ENCODE measurements around the gene CYB561D2. TPM values are rescaled to one million over a fixed set of nuclear protein-coding genes. Genes with fewer than 3 reads are reported as not detected.

The CYB561D2 gene
- total RNA-seq, 4 donors from 2014 or later, result 13.3 to 19.9 (median 17.8) TPM

- no peak overlapping the region for H3K27ac ChIP-seq
- intact Hi-C loops (cut with DNase I; ENCODE audit: low total_unique reads) (no loop called here), in situ Hi-C loops (cut with MboI; ENCODE audit: low sequenced_read_pairs in 4 of 4) (no loop called here)
- DNase-seq, result no peak
- peaks cover 8% of the 10 kb centered on the region in 2 donors for H3K4me1 ChIP-seq
- no peaks in the 10 kb centered on the region for H3K36me3 ChIP-seq
- no peak for ATAC-seq
- H3K4me3 ChIP-seq, result no peak overlapping the region
- H3K9me3 ChIP-seq, result no peaks in the 10 kb centered on the region
- no peaks in the 10 kb centered on the region for H3K27me3 ChIP-seq
- TF ChIP-seq CTCF (IDR thresholded peaks at IDR 0.05 in 4 of 5, conservative IDR thresholded peaks at IDR 0.05 in 1 of 5) (no peak), POLR2A (IDR thresholded peaks at IDR 0.05) (no peak)
Observed at GRCh38 chr3:50396502-50396901, 45.8 kb downstream of the CYB561D2 start.

- intact Hi-C loops (cut with DNase I; ENCODE audit: low total_unique reads), result no loop called here
- no peaks in the 10 kb centered on the region for H3K9me3 ChIP-seq
- in situ Hi-C loops (cut with MboI; ENCODE audit: low sequenced_read_pairs in 4 of 4), result no loop called here
- no peak overlapping the region for H3K27ac ChIP-seq
- no peak for TF ChIP-seq CTCF (IDR thresholded peaks at IDR 0.05 in 4 of 5, conservative IDR thresholded peaks at IDR 0.05 in 1 of 5)
- no peak for TF ChIP-seq POLR2A (IDR thresholded peaks at IDR 0.05)
- no peaks in the 10 kb centered on the region for H3K27me3 ChIP-seq
- DNase-seq (no peak), ATAC-seq (no peak)
- no peaks in the 10 kb centered on the region for H3K4me1 ChIP-seq
- H3K4me3 ChIP-seq, result no peak overlapping the region
- no peaks in the 10 kb centered on the region for H3K36me3 ChIP-seq
Observed at GRCh38 chr3:50401978-50402595, 51.4 kb downstream of the CYB561D2 start.

Other genes starting within 250 kb of the CYB561D2 start
- 10 to 100 TPM in 1 of 4 donors, 1 to 10 TPM in 3; 5.2 to 40.1 (median 7.5) TPM for gene SEMA3F, start 195.5 kb upstream of the CYB561D2 start, total RNA-seq
- not detected for gene GNAT1, start 159.3 kb upstream of the CYB561D2 start, total RNA-seq
- 1 to 10 TPM; 1.9 to 8.9 (median 5.0) TPM for gene SLC38A3, start 145.6 kb upstream of the CYB561D2 start, total RNA-seq
- gene GNAI2, start 114.7 kb upstream of the CYB561D2 start, total RNA-seq, result 10 to 100 TPM; 26.7 to 67.8 (median 39.8) TPM
- 1 to 10 TPM; 1.7 to 3.1 (median 2.1) TPM for gene SEMA3B, start 81.7 kb upstream of the CYB561D2 start, total RNA-seq
- gene LSMEM2, start 71.8 kb upstream of the CYB561D2 start, total RNA-seq, result under 1 TPM in 3 of 4 donors, not detected in 1; 0.41 to 0.98 (median 0.49) TPM
- 100 to 1,000 TPM; 111 to 145 (median 127) TPM for gene IFRD2, start 58.4 kb upstream of the CYB561D2 start, total RNA-seq
- gene HYAL3, start 51.5 kb upstream of the CYB561D2 start, total RNA-seq, result 1 to 10 TPM in 3 of 4 donors, not detected in 1; 1.1 to 2.3 (median 1.2) TPM
- gene NAA80, start 51.5 kb upstream of the CYB561D2 start, total RNA-seq, result 10 to 100 TPM; 12.5 to 22.1 (median 14.8) TPM
- gene HYAL1, start 47.3 kb upstream of the CYB561D2 start, total RNA-seq, result 10 to 100 TPM in 2 of 4 donors, 1 to 10 TPM in 2; 3.6 to 14.6 (median 9.1) TPM
- gene HYAL2, start 28.1 kb upstream of the CYB561D2 start, total RNA-seq, result 10 to 100 TPM; 47.0 to 69.8 (median 65.4) TPM
- 10 to 100 TPM; 38.5 to 72.7 (median 51.5) TPM for gene TUSC2, start 22.6 kb upstream of the CYB561D2 start, total RNA-seq
- gene RASSF1, start 10.0 kb upstream of the CYB561D2 start, total RNA-seq, result 10 to 100 TPM; 13.3 to 22.5 (median 18.0) TPM
- gene ZMYND10, start 5.1 kb upstream of the CYB561D2 start, total RNA-seq, result 1 to 10 TPM in 1 of 4 donors, not detected in 3; 3.0 TPM
- 10 to 100 TPM; 14.1 to 26.2 (median 23.1) TPM for gene NPRL2, start 87 bp upstream of the CYB561D2 start, total RNA-seq
- gene TMEM115, start 8.7 kb downstream of the CYB561D2 start, total RNA-seq, result 10 to 100 TPM; 26.9 to 57.8 (median 42.3) TPM
- gene CACNA2D2, start 152.8 kb downstream of the CYB561D2 start, total RNA-seq, result under 1 TPM; 0.27 to 0.68 (median 0.45) TPM
- 10 to 100 TPM; 12.6 to 27.4 (median 15.4) TPM for gene C3orf18, start 216.9 kb downstream of the CYB561D2 start, total RNA-seq
- 1 to 10 TPM; 4.5 to 8.1 (median 7.5) TPM for gene HEMK1, start 218.7 kb downstream of the CYB561D2 start, total RNA-seq

Measured in gastrocnemius medialis (tissue), 4 donors.